Gastroesophageal sphincter (tissue), 3 donors: Measurements from ENCODE around the gene PAPOLB.

Source experiments
- CTCF ChIP-seq, 4 experiments: fragments of 200-600 bp in 2 of 4; fragments of 450-650 bp in 2 of 4; sonication (generic) in 1 of 4; IDR thresholded peaks; one replicate each; pipeline ENCODE4 v1.5.1; 2017 to 2019; ENCODE audit warnings: antibody characterized with exemption in 4 of 4, mild to moderate bottlenecking in 2 of 4, moderate library complexity in 2 of 4
- POLR2AphosphoS5 ChIP-seq: sonication (generic); formaldehyde crosslinking; IDR thresholded peaks from one replicate; pipeline ENCODE4 v1.6.1; 2017; ENCODE audit warnings: antibody characterized with exemption

GRCh38 chr7:4883372-4884144 lies 21.7 kb upstream of the PAPOLB start, which contains the start of gene RADIL:
- TF ChIP-seq CTCF (IDR thresholded peaks at IDR 0.05) (peak in 3 of 4 experiments; percentile 60 to 91 (median 77)), POLR2AphosphoS5 (no peak)
